ENCODE data around the gene MYH14. TPM values are rescaled to one million over a fixed set of nuclear protein-coding genes. Genes with fewer than 3 reads are reported as not detected.
A peak's percentile ranks its signal among the peaks of the same experiment; 100 is the strongest.

The MYH14 gene
- polyA plus RNA-seq, 3 donors, result not detected

DNA sequence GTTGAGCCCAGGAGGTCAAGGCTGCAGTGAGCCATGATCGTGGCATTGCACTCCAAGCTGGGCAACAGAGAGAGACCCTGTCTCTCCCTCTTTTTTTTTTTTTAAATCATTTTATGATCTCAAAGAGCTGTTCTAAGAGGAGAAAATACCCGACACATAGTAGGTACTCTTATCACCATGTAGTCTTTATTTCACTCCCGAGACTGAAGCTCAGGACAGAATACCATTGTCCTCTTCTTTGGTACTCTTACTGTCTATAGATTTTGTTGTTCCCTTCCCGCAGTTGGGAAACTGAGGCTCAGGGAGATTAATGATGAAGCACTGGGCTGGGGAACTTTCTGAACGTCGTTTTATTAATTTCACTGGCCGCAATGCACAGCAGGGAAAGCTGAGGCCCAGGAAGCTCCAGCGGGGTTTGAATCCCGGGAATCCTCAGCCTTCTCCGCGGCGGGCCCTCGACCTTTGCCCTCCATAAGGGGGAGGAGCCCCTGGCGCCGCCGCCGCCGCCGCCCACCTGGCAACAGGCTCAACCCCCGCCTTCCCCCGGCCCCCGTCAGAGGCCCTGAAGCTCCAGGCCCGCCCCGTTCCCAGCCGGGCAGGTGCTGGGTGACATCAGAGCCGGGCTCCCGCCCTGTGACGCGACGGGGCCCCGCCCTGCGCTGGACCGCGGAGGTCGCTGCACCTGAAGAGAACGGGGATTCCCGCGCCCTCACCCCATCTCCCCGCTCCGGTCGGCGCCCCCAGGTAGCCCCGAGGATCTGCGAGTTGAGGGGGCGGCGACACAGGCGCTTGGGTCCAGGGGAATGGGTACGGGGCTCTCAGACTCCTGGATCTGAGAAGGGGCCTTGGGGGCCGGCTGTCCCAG, 1.6 kb downstream of the MYH14 start:
- no peak overlapping the region for H3K4me2 ChIP-seq (replicated peaks; ENCODE audit: extremely low read depth, low read length, poor library complexity, severe bottlenecking)
- no peak overlapping the region for H2AFZ ChIP-seq (ENCODE audit: insufficient read depth, low read depth, low read length, poor library complexity, severe bottlenecking)
- Mint-ChIP-seq H3K9me3 (peaks cover 0 to 20% (median 9%) of the 10 kb centered on the region in 7 donors), H3K27me3 (ENCODE audit: low read depth in 3 of 3) (peaks cover 58 to 68% (median 60%) of the 10 kb centered on the region in 3 donors), H3K27ac (no peak overlapping the region), H3K4me1 (no peaks in the 10 kb centered on the region), H3K4me3 (peak overlapping the region in 1 of 2 donors; percentile 66), H3K36me3 (no peaks in the 10 kb centered on the region)
- TF ChIP-seq, protein P1, sequence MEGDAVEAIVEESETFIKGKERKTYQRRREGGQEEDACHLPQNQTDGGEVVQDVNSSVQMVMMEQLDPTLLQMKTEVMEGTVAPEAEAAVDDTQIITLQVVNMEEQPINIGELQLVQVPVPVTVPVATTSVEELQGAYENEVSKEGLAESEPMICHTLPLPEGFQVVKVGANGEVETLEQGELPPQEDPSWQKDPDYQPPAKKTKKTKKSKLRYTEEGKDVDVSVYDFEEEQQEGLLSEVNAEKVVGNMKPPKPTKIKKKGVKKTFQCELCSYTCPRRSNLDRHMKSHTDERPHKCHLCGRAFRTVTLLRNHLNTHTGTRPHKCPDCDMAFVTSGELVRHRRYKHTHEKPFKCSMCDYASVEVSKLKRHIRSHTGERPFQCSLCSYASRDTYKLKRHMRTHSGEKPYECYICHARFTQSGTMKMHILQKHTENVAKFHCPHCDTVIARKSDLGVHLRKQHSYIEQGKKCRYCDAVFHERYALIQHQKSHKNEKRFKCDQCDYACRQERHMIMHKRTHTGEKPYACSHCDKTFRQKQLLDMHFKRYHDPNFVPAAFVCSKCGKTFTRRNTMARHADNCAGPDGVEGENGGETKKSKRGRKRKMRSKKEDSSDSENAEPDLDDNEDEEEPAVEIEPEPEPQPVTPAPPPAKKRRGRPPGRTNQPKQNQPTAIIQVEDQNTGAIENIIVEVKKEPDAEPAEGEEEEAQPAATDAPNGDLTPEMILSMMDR (IDR thresholded peaks at IDR 0.05), result no peak
- no peak for DNase-seq
- peaks cover 9 to 19% of the 10 kb centered on the region in 2 donors for H3K9me3 ChIP-seq (replicated peaks in 1 of 2; ENCODE audit: control insufficient read depth in 1 of 2, insufficient read depth in 1 of 2, low read length in 2 of 2)
- intact Hi-C loops (cut with micrococcal nuclease), result no loop called here
- no peaks in the 10 kb centered on the region for H4K20me1 ChIP-seq (ENCODE audit: insufficient read depth, low read length)
- peaks cover 0 to 6% of the 10 kb centered on the region in 2 donors for H3K4me1 ChIP-seq (ENCODE audit: control insufficient read depth in 1 of 2, insufficient read depth in 2 of 2, low read length in 2 of 2)
- H3K27ac ChIP-seq (ENCODE audit: low read depth in 1 of 2, low read length in 2 of 2), result no peak overlapping the region
- peaks cover 37 to 55% of the 10 kb centered on the region in 2 donors for H3K27me3 ChIP-seq (ENCODE audit: control insufficient read depth in 2 of 2, insufficient read depth in 2 of 2, low read length in 2 of 2)
- H3K9ac ChIP-seq (ENCODE audit: insufficient read depth, low read length, poor library complexity, severe bottlenecking), result no peak overlapping the region
- no peaks in the 10 kb centered on the region for H3K36me3 ChIP-seq (replicated peaks in 1 of 2; ENCODE audit: control insufficient read depth in 1 of 2, insufficient read depth in 2 of 2, low read length in 2 of 2)
- no peak overlapping the region for H3K4me3 ChIP-seq (replicated peaks in 1 of 3; ENCODE audit: low read depth in 2 of 3, low read length in 3 of 3)
- H3K79me2 ChIP-seq (ENCODE audit: insufficient read depth, low read length), result no peaks in the 10 kb centered on the region
- 3% methylated on average over 41 of the region's 49 CpGs for WGBS (ENCODE audit: insufficient coverage)

DNA sequence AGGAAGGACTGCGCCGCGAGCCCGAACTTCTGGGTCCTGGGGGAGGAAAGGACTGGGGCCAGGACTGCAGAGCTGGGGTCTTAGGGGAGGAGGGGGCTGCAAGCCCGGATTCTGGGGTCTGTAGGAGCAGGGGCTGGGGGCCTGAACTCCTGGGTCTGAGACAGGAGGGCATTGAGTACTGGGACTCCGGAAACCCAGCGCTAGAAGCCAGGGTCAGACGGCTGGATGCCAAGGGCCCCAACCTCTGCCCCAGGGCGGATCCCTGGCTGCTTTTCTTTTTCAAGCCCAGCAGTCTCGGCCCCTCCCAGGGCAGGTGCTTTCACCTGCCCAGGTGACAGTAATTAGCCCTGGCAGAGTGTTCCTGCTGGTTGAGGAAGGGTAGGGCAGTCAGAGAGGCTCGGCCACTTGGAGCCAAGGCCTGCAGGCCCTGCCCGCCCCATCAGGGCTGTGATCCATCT, 2.3 kb downstream of the MYH14 start:
- intact Hi-C loops (cut with micrococcal nuclease), result no loop called here
- Histone ChIP-seq H3K79me2 (ENCODE audit: insufficient read depth, low read length) (no peaks in the 10 kb centered on the region), H3K9me3 (replicated peaks in 1 of 2; ENCODE audit: control insufficient read depth in 1 of 2, insufficient read depth in 1 of 2, low read length in 2 of 2) (peaks cover 13 to 19% of the 10 kb centered on the region in 2 donors), H3K9ac (ENCODE audit: insufficient read depth, low read length, poor library complexity, severe bottlenecking) (no peak overlapping the region), H3K27me3 (ENCODE audit: control insufficient read depth in 2 of 2, insufficient read depth in 2 of 2, low read length in 2 of 2) (peaks cover 37 to 55% of the 10 kb centered on the region in 2 donors), H3K27ac (ENCODE audit: low read depth in 1 of 2, low read length in 2 of 2) (no peak overlapping the region), H3K36me3 (replicated peaks in 1 of 2; ENCODE audit: control insufficient read depth in 1 of 2, insufficient read depth in 2 of 2, low read length in 2 of 2) (no peaks in the 10 kb centered on the region), H2AFZ (ENCODE audit: insufficient read depth, low read depth, low read length, poor library complexity, severe bottlenecking) (no peak overlapping the region), H4K20me1 (ENCODE audit: insufficient read depth, low read length) (no peaks in the 10 kb centered on the region), H3K4me1 (ENCODE audit: control insufficient read depth in 1 of 2, insufficient read depth in 2 of 2, low read length in 2 of 2) (peaks cover 0 to 6% of the 10 kb centered on the region in 2 donors), H3K4me2 (replicated peaks; ENCODE audit: extremely low read depth, low read length, poor library complexity, severe bottlenecking) (no peak overlapping the region), H3K4me3 (replicated peaks in 1 of 3; ENCODE audit: low read depth in 2 of 3, low read length in 3 of 3) (no peak overlapping the region)
- Mint-ChIP-seq H3K9me3 (peaks cover 0 to 20% (median 10%) of the 10 kb centered on the region in 7 donors), H3K27me3 (ENCODE audit: low read depth in 3 of 3) (peaks cover 55 to 65% (median 56%) of the 10 kb centered on the region in 3 donors), H3K4me1 (no peaks in the 10 kb centered on the region), H3K36me3 (no peaks in the 10 kb centered on the region), H3K27ac (no peak overlapping the region), H3K4me3 (peak overlapping the region in 1 of 2 donors; percentile 42)
- TF ChIP-seq, protein P1 (IDR thresholded peaks at IDR 0.05), result no peak
- 27% methylated on average over 10 of the region's 12 CpGs for WGBS (ENCODE audit: insufficient coverage)
- DNase-seq, result no peak

Data from CD14-positive monocyte (primary cell).